GM23338 (cell line): ENCODE results near the gene SLC22A4. TPM values are rescaled to one million over a fixed set of nuclear protein-coding genes. Genes with fewer than 3 reads are reported as not detected.

Source experiments
- ATAC-seq: fragments of 200-7000 bp; cut with Tn5 transposase; 3 replicates; pipeline ENCODE4 v1.9.1; 2020
- DNase-seq: peaks from one replicate; pipeline ENCODE4 v3.0.0-alpha.2; 2015; ENCODE audit warnings: low spot score
- H2AFZ ChIP-seq: fragments of 200-600 bp; sonication (generic); 2 replicates; pipeline ENCODE4 v1.8.0; 2016; ENCODE audit warnings: antibody characterized with exemption, mild to moderate bottlenecking, moderate library complexity
- H3F3A ChIP-seq: fragments of 200-600 bp; sonication (generic); replicated peaks from 2 replicates; pipeline ENCODE4 v1.8.0; 2017; ENCODE audit warnings: antibody characterized with exemption, mixed run types, low read depth
- H3K27ac ChIP-seq: fragments of 200-600 bp; sonication (generic); 2 replicates; pipeline ENCODE4 v1.6.1; 2016; ENCODE audit warnings: low read depth
- H3K27me3 ChIP-seq: fragments of 200-600 bp; sonication (generic); 2 replicates; pipeline ENCODE4 v1.8.0; 2016; ENCODE audit warnings: mild to moderate bottlenecking, mixed run types, moderate library complexity; ENCODE audit not compliant: insufficient read depth
- H3K36me3 ChIP-seq: fragments of 200-600 bp; sonication (generic); 2 replicates; pipeline ENCODE4 v1.8.0; 2016; ENCODE audit warnings: mild to moderate bottlenecking; ENCODE audit not compliant: insufficient read depth
- H3K4me1 ChIP-seq: fragments of 200-600 bp; sonication (generic); 2 replicates; pipeline ENCODE4 v1.8.0; 2016; ENCODE audit warnings: mild to moderate bottlenecking, moderate library complexity; ENCODE audit not compliant: insufficient read depth
- H3K4me2 ChIP-seq: fragments of 200-600 bp; sonication (generic); 2 replicates; pipeline ENCODE4 v1.7.1; 2017; ENCODE audit warnings: mixed run types
- H3K4me3 ChIP-seq: fragments of 200-600 bp; sonication (generic); 2 replicates; pipeline ENCODE4 v1.6.1; 2016; ENCODE audit warnings: mixed run types
- H3K79me2 ChIP-seq: fragments of 200-600 bp; sonication (generic); replicated peaks from 2 replicates; pipeline ENCODE4 v1.8.0; 2017; ENCODE audit warnings: mild to moderate bottlenecking; ENCODE audit not compliant: insufficient read depth
- H3K9me2 ChIP-seq: fragments of 200-600 bp; sonication (generic); 2 replicates; pipeline ENCODE4 v1.8.0; 2017; ENCODE audit not compliant: insufficient read depth
- H4K20me1 ChIP-seq: fragments of 200-600 bp; sonication (generic); replicated peaks from 2 replicates; pipeline ENCODE4 v1.8.0; 2017; ENCODE audit warnings: mild to moderate bottlenecking; ENCODE audit not compliant: insufficient read depth
- H3K27ac Mint-ChIP-seq: 2 replicates; pipeline ENCODE4 v1.8.0; 2020; ENCODE audit warnings: inconsistent platforms, mild to moderate bottlenecking, moderate library complexity, mixed read lengths
- H3K27me3 Mint-ChIP-seq: 3 replicates; pipeline ENCODE4 v1.8.0; 2022; ENCODE audit warnings: low read depth, mild to moderate bottlenecking, moderate library complexity, mixed read lengths, inconsistent platforms; ENCODE audit not compliant: insufficient read depth, poor library complexity
- H3K36me3 Mint-ChIP-seq: 3 replicates; pipeline ENCODE4 v1.8.0; 2021; ENCODE audit warnings: low read depth, mild to moderate bottlenecking, inconsistent platforms, moderate library complexity, mixed read lengths
- H3K4me1 Mint-ChIP-seq: 3 replicates; pipeline ENCODE4 v1.8.0; 2020; ENCODE audit warnings: mild to moderate bottlenecking, inconsistent platforms, mixed read lengths
- H3K4me3 Mint-ChIP-seq: 3 replicates; pipeline ENCODE4 v1.8.0; 2021; ENCODE audit warnings: moderate library complexity, mild to moderate bottlenecking, inconsistent platforms, mixed read lengths
- H3K9me3 Mint-ChIP-seq: 3 replicates; pipeline ENCODE4 v1.8.0; 2020; ENCODE audit warnings: moderate library complexity, mild to moderate bottlenecking, inconsistent platforms, mixed read lengths
- EZH2phosphoT487 ChIP-seq: fragments of 200-600 bp; sonication (generic); IDR thresholded peaks from one replicate; pipeline ENCODE4 v1.8.1; 2018; ENCODE audit warnings: antibody characterized with exemption; ENCODE audit not compliant: unreplicated experiment
- JUNB ChIP-seq: IDR thresholded peaks from one replicate; pipeline ENCODE4 v1.6.1; 2016; ENCODE audit warnings: antibody characterized with exemption; ENCODE audit not compliant: unreplicated experiment
- NANOG ChIP-seq: IDR thresholded peaks from 2 replicates; pipeline ENCODE4 v1.6.1; 2016; ENCODE audit warnings: antibody characterized with exemption, borderline replicate concordance
- STAT1 ChIP-seq: IDR thresholded peaks from one replicate; pipeline ENCODE4 v1.6.1; 2016; ENCODE audit warnings: antibody characterized with exemption; ENCODE audit not compliant: unreplicated experiment
- ZNF331 ChIP-seq: fragments of 250-450 bp; sonication (Bioruptor Pico); IDR thresholded peaks from 2 replicates; pipeline ENCODE4 v1.5.0; 2020; ENCODE audit warnings: low read depth, mild to moderate bottlenecking, moderate library complexity
- polyA plus RNA-seq: library from polyadenylated mRNA; unstranded; fragments of >200 nt; fragmentation: Nextera tagmentation; extraction: Ambion mirVana; gene quantifications from 2 replicates; pipeline ENCODE4 v1.2.1, GENCODE V29; 2016
- total RNA-seq: library from RNA; depleted of rRNA; stranded (reverse); fragments of >200 nt; shearing (Covaris generic); gene quantifications from 2 replicates; pipeline ENCODE4 v1.2.3, GENCODE V29; 2014
- TF ChIP-seq, protein P1 (sequence below): fragments of 250-450 bp; sonication (Bioruptor Pico); IDR thresholded peaks from 2 replicates; pipeline ENCODE4 v1.5.0; 2020; ENCODE audit warnings: mild to moderate bottlenecking, moderate library complexity
- TF ChIP-seq, protein P2 (sequence below): IDR thresholded peaks from 2 replicates; pipeline ENCODE4 v1.6.1; 2016; ENCODE audit warnings: antibody characterized with exemption

The SLC22A4 gene
- total and polyA plus RNA-seq, 2 experiments from 2014 or later, result 0.28 to 0.40 TPM

DNA sequence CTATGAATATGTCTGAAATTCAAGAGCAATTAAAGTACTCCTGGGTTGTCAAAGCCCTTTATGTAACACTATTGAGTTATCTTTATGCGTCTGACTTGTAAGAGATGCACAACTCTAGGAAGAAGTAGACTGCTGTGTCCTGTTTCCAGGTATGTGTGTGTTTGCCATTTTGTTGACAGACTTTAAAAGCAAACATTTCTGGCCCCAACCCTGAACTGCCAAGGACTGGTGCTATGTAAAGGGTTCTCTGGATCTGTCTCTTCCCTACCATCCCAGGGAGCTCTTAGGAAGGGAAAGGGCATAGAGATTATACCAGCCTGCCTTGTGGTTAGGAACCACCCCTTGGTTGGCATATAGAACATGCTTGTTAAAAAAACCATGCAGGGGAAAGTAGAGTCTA lies 87.4 kb downstream of the SLC22A4 start (continued):
- TF ChIP-seq, protein P1, sequence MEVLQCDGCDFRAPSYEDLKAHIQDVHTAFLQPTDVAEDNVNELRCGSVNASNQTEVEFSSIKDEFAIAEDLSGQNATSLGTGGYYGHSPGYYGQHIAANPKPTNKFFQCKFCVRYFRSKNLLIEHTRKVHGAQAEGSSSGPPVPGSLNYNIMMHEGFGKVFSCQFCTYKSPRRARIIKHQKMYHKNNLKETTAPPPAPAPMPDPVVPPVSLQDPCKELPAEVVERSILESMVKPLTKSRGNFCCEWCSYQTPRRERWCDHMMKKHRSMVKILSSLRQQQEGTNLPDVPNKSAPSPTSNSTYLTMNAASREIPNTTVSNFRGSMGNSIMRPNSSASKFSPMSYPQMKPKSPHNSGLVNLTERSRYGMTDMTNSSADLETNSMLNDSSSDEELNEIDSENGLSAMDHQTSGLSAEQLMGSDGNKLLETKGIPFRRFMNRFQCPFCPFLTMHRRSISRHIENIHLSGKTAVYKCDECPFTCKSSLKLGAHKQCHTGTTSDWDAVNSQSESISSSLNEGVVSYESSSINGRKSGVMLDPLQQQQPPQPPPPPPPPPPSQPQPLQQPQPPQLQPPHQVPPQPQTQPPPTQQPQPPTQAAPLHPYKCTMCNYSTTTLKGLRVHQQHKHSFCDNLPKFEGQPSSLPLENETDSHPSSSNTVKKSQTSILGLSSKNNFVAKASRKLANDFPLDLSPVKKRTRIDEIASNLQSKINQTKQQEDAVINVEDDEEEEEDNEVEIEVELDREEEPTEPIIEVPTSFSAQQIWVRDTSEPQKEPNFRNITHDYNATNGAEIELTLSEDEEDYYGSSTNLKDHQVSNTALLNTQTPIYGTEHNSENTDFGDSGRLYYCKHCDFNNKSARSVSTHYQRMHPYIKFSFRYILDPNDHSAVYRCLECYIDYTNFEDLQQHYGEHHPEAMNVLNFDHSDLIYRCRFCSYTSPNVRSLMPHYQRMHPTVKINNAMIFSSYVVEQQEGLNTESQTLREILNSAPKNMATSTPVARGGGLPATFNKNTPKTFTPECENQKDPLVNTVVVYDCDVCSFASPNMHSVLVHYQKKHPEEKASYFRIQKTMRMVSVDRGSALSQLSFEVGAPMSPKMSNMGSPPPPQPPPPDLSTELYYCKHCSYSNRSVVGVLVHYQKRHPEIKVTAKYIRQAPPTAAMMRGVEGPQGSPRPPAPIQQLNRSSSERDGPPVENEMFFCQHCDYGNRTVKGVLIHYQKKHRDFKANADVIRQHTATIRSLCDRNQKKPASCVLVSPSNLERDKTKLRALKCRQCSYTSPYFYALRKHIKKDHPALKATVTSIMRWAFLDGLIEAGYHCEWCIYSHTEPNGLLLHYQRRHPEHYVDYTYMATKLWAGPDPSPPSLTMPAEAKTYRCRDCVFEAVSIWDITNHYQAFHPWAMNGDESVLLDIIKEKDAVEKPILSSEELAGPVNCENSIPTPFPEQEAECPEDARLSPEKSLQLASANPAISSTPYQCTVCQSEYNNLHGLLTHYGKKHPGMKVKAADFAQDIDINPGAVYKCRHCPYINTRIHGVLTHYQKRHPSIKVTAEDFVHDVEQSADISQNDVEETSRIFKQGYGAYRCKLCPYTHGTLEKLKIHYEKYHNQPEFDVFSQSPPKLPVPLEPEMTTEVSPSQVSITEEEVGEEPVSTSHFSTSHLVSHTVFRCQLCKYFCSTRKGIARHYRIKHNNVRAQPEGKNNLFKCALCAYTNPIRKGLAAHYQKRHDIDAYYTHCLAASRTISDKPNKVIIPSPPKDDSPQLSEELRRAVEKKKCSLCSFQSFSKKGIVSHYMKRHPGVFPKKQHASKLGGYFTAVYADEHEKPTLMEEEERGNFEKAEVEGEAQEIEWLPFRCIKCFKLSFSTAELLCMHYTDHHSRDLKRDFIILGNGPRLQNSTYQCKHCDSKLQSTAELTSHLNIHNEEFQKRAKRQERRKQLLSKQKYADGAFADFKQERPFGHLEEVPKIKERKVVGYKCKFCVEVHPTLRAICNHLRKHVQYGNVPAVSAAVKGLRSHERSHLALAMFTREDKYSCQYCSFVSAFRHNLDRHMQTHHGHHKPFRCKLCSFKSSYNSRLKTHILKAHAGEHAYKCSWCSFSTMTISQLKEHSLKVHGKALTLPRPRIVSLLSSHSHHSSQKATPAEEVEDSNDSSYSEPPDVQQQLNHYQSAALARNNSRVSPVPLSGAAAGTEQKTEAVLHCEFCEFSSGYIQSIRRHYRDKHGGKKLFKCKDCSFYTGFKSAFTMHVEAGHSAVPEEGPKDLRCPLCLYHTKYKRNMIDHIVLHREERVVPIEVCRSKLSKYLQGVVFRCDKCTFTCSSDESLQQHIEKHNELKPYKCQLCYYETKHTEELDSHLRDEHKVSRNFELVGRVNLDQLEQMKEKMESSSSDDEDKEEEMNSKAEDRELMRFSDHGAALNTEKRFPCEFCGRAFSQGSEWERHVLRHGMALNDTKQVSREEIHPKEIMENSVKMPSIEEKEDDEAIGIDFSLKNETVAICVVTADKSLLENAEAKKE (CRISPR knock-in tag), result no peak
- no peak for TF ChIP-seq NANOG

DNA sequence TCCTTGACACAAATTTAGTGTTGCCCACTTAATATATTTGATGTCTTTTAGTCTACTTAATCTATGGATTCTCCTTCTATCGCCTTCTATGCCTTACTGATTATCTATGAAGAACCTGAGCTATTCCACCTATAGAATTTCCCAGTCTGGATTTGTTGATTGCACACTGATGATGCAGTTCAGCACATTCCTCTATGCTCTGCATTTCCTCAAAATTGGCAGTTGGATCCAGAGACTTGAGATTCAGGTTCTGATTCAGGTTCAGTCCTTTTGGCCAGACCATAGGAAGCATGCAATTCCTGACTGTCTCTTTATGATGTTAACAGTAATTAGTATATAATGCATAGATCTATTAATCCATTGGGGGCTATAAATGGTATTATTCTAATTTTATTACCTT lies 89.1 kb downstream of the SLC22A4 start:
- Histone ChIP-seq H2AFZ (no peak overlapping the region), H3K4me2 (no peak overlapping the region), H3K36me3 (no peaks in the 10 kb centered on the region), H3K27ac (no peak overlapping the region), H3F3A (no peaks in the 10 kb centered on the region), H3K27me3 (no peaks in the 10 kb centered on the region), H3K79me2 (no peaks in the 10 kb centered on the region), H3K4me1 (peaks cover 11% of the 10 kb centered on the region), H3K4me3 (no peak overlapping the region), H3K9me2 (no peaks in the 10 kb centered on the region), H4K20me1 (no peaks in the 10 kb centered on the region)
- Mint-ChIP-seq H3K9me3 (no peaks in the 10 kb centered on the region), H3K4me1 (peaks cover 13% of the 10 kb centered on the region; the same call in 2 of the 3 replicates), H3K4me3 (no peak overlapping the region), H3K27me3 (no peaks in the 10 kb centered on the region), H3K27ac (no peak overlapping the region), H3K36me3 (no peaks in the 10 kb centered on the region)
- DNase-seq (no peak), ATAC-seq (no peak)
- TF ChIP-seq ZNF331, result no peak
- TF ChIP-seq JUNB, result no peak
- TF ChIP-seq, protein P1 (CRISPR knock-in tag), result no peak
- TF ChIP-seq, protein P2, sequence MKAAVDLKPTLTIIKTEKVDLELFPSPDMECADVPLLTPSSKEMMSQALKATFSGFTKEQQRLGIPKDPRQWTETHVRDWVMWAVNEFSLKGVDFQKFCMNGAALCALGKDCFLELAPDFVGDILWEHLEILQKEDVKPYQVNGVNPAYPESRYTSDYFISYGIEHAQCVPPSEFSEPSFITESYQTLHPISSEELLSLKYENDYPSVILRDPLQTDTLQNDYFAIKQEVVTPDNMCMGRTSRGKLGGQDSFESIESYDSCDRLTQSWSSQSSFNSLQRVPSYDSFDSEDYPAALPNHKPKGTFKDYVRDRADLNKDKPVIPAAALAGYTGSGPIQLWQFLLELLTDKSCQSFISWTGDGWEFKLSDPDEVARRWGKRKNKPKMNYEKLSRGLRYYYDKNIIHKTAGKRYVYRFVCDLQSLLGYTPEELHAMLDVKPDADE, result no peak
- no peak for TF ChIP-seq STAT1
- no peak for TF ChIP-seq EZH2phosphoT487
